HG03196 (cell line): Measurements from ENCODE around the gene NECAB2.

Source experiments
- ATAC-seq: cut with Tn5 transposase; IDR thresholded peaks from one replicate; pipeline ENCODE4 v1.9.1; 2021; ENCODE audit not compliant: unreplicated experiment

NECAB2 gene

GRCh38 chr16:84042879-84043485, 74.9 kb downstream of the NECAB2 start:
- ATAC-seq: no peak

DNA sequence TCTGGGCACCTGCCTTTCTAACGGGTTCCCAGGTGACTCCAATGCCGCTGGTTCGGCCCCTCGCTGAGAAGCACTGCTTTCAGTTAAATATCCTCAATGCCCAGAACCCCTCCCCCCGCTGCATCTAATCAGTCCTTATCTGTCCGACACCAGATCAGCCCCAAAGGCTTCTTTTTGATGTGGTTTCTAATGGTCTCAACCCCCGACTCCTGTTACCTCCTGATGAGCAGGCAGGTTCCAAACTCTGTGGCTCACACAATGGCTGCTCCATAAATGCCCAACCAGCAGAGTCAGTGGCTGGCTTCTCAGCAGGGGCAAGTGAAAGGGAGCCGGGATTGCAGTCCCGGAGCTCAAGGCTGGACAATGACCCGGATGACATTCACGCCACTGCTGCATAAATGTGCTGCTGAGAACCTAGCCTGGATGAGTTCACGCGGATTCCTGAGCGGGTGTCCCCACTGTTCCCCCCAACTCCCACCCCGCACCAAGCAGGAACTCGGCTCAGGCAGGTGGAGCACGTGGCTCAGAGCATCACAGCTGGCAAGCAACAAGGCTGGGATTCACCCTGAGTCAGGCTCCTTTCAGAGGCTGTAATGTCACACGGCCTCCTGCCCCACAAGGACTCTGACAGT, 75.6 kb downstream of the NECAB2 start:
- ATAC-seq: no peak

GRCh38 chr16:84044118-84044488, 76.1 kb downstream of the NECAB2 start:
- no peak for ATAC-seq

- ATAC-seq: no peak
Measured at GRCh38 chr16:84045001-84045817, 77.2 kb downstream of the NECAB2 start.

DNA sequence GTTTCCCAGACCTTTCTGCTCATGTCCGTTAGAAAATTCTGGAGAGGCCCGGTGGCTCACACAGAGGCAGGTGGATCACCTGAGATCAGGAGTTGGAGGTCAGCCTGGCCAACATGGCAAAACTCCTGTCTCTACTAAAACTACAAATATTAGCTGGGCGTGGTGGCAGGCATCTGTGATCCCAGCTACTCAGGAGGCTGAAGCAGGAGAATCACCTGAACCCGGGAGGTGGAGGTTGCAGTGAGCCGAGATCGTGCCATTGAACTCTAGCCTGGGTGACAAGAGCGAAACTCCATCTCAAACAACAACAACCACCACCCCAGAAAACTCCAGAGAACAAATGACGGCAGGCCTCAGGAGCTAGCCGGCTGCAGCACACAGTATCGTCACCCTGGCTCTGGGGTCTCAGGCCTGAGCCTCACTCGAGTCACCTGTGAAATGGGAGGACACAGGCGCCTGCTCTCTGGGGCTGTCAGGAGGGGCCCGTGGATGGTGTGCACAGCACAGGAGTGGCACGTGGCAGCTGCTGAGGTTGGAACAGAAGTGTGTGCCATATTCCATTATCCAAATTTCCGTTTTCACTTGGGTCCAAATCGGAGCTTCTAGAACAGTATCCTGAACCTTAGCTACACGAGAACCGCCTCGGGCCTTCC, 77.9 kb downstream of the NECAB2 start:
- ATAC-seq: no peak

GRCh38 chr16:84047206-84047605, 79.2 kb downstream of the NECAB2 start:
- no peak for ATAC-seq

- no peak for ATAC-seq
Measured at GRCh38 chr16:84047626-84048025, 79.6 kb downstream of the NECAB2 start.

DNA sequence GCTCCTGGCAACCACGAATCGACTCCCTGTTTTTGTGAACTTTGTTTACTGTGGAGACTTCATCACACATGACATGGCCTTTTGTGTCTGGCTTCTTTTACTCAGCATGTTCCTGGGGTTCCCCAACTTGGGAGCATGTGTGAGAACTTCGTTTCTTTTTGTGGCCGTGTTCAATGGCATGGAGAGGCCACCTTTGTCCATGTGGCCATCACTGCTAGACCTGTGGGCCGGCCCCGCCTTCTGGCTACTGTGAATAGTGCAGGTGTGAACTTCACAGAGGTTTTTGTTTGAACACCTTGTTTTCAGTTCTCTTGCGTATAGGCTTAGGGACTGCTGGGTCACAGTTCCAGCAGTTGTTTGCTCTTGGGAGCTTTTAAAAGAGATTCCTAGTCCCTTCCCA, 80.2 kb downstream of the NECAB2 start:
- no peak for ATAC-seq

DNA sequence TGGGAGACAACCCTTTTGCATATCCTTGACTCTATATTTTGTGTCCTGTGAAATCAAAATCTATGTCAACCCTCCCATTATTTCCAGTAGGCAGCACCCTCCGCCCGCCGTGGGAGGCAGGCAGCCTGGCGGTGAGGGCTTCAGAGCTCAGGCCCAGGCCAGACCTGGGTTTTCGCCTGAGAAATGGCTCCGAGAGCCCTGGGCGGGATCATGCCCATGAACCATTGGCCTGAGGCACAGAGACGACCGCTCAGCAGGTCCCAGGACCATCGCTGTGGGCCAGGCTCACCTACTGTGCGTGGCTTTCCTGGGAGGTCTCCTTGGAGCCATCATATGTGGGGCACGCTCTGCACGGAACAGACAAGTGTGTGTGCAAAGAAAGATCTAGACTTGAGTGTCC, 80.8 kb downstream of the NECAB2 start:
- no peak for ATAC-seq

GRCh38 chr16:84049403-84050060, 81.5 kb downstream of the NECAB2 start:
- no peak for ATAC-seq

DNA sequence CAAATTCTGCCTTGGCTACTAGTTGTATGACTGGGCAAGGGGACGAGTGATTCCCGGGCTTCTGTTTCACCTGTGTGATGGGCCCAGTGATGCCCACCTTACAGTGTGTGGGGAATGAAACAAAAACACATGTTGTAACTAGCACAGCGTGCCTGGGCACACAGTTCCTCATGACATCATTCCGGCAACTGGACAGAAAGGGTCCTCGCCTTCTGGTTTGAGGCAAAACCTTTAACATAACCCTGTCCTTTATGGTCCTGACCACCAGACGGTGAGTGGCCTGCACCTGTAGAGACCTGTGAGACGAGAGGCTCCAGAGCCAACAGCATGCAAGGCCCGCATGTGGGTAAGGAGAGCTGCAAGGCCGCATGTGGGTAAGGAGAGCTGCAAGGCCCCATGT, 82.3 kb downstream of the NECAB2 start:
- no peak for ATAC-seq

DNA sequence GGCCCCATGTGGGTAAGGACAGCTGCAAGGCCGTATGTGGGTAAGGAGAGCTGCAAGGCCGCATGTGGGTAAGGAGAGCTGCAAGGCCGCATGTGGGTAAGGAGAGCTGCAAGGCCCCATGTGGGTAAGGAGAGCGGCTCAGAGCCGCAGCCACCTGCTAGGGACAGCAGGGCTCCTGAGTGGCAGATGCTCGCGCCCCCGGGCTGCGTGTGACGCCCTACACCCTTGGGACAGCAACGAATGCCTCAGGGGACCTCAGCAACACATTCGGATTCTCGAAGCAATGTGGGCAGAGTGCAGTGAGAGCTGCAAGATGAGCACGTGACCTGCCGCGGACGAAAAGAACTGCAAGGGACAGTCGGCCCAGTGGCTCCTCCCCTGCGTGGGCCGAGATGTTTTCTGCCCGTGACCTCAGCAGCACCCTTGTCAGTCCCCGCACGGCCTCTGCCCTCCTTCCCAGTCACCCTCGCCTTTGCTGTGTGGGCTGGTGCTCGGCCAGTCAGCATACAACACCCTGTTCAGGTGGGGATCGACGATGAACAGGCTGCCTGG, 84.1 kb downstream of the NECAB2 start:
- no peak for ATAC-seq
